ENCODE measurements around the gene MKX. TPM values are rescaled to one million over a fixed set of nuclear protein-coding genes. Genes with fewer than 3 reads are reported as not detected.

The MKX gene
- total RNA-seq, 1 donor from 2014 or later, result 0.29 TPM

DNA sequence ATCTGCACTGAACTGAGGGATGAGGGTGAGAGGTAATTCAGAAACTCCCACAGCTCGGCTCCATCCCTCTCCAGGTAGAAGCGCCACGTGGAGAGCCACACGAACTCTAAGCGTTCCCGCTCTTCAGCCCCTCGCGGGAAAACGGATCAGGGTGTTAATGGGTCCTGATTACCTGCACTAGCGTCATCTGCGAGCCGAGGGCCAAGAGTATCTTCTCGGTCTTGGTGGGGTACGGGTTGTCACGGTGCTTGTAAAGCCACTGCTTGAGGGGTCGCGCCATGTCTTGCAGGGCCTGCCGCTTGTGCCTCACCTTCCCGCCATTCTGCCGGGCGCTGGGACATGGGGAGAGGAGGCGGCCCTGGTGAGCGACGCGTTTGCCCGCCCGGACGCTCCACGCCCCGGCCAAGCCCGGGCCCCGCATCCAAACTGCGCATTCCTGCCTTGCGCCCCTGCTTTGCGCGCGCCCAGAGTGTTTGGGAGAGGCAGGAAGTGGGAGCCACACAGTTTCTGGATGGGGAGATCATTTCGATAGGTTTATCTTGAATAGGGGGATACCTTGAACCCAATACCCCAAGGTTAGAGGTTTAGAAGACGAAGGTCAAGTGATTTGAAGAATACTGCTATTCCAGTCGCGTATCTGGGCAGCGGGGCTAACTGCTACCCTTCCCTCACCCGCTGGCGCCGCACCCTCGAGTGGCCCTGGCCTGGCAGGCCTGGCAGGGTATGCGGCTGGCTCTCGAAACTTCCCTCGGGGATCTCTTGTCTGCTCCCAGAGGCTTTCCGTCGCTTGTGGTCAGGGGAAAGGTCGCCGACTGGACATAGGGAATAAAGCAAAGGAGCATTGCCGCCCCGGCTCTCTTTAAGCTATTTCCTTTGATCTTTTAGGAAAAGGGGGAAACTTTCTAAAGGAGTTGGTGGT is 4.2 kb downstream of the MKX start:
- TF ChIP-seq, protein P1, sequence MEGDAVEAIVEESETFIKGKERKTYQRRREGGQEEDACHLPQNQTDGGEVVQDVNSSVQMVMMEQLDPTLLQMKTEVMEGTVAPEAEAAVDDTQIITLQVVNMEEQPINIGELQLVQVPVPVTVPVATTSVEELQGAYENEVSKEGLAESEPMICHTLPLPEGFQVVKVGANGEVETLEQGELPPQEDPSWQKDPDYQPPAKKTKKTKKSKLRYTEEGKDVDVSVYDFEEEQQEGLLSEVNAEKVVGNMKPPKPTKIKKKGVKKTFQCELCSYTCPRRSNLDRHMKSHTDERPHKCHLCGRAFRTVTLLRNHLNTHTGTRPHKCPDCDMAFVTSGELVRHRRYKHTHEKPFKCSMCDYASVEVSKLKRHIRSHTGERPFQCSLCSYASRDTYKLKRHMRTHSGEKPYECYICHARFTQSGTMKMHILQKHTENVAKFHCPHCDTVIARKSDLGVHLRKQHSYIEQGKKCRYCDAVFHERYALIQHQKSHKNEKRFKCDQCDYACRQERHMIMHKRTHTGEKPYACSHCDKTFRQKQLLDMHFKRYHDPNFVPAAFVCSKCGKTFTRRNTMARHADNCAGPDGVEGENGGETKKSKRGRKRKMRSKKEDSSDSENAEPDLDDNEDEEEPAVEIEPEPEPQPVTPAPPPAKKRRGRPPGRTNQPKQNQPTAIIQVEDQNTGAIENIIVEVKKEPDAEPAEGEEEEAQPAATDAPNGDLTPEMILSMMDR (conservative IDR thresholded peaks at IDR 0.05), result no peak
- Mint-ChIP-seq H3K4me3 (peak overlapping the region; percentile 84), H3K27ac (no peak overlapping the region), H3K9me3 (no peaks in the 10 kb centered on the region), H3K36me3 (peaks cover 4% of the 10 kb centered on the region), H3K4me1 (ENCODE audit: unreplicated experiment) (peaks cover 11% of the 10 kb centered on the region), H3K27me3 (peaks cover 88% of the 10 kb centered on the region)
- no peak for DNase-seq (ENCODE audit: extremely low spot score, unreplicated experiment)

DNA sequence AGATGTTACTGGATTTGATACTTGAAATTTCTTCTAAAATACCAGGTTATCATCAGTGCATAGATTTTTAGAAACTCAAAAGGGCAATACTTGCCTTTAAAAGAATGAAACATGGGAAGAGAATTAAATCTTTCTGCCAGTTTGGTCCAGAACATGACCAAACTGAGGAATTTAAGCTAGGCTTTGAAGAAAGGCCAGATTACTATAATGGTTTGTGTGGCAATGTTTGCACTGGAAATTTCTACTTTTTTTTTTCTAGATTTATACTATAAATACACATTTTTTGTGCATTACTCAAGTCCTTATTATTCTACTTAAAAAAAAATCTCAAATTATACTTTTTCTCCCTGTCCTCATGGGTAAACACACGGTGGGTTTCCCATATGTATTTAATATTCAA is 9.2 kb downstream of the MKX start:
- no peak overlapping the region for H3K27ac Mint-ChIP-seq
- no peaks in the 10 kb centered on the region for H3K9me3 Mint-ChIP-seq
- H3K36me3 Mint-ChIP-seq, result no peaks in the 10 kb centered on the region
- no peaks in the 10 kb centered on the region for H3K4me1 Mint-ChIP-seq (ENCODE audit: unreplicated experiment)
- H3K27me3 Mint-ChIP-seq, result peaks cover 65% of the 10 kb centered on the region
- DNase-seq (ENCODE audit: extremely low spot score, unreplicated experiment), result no peak
- H3K4me3 Mint-ChIP-seq, result no peak overlapping the region
- TF ChIP-seq, protein P1 (conservative IDR thresholded peaks at IDR 0.05), result no peak

DNA sequence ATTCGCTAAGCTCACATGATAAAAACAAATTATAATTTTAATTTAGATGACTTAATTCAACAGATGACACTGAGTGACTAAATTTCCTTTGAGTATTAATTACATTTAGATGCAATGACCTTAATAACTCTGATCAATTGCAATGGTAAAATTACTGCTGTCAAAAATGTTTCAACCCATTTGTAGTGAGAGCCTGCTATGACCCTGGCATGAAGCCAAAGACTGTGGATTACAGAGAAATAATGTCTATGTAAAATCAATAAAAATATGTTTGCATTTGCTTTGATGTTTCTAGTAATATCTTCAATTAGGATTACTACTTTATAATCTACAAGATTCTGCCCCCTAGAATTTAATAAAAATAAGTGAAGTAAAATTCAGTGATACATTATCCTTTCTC is 15.6 kb downstream of the MKX start:
- DNase-seq (ENCODE audit: extremely low spot score, unreplicated experiment), result no peak
- Mint-ChIP-seq H3K9me3 (no peaks in the 10 kb centered on the region), H3K4me3 (no peak overlapping the region), H3K36me3 (no peaks in the 10 kb centered on the region), H3K4me1 (ENCODE audit: unreplicated experiment) (no peaks in the 10 kb centered on the region), H3K27ac (no peak overlapping the region), H3K27me3 (peaks cover 32% of the 10 kb centered on the region)
- TF ChIP-seq, protein P1 (conservative IDR thresholded peaks at IDR 0.05), result no peak

DNA sequence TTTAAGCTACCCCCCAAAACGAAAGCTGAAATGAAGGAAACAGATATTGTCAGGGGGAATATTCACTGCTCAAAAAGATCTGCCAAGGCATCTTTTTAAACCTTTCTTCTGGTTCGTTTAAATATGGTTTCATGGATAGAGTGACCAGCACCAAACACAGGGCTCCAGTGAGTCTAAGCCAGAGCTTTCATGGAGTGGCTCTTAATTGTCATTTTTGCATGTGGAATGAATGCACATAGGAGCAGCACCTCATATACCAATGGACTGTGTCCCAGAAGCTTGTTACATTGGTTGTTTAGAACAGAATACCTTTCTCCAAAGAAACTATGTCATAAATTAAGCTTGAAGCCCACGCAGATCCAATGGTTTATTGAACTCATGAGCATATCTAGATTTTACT is 17.3 kb downstream of the MKX start:
- Mint-ChIP-seq H3K9me3 (no peaks in the 10 kb centered on the region), H3K36me3 (no peaks in the 10 kb centered on the region), H3K4me3 (no peak overlapping the region), H3K27me3 (peaks cover 33% of the 10 kb centered on the region), H3K27ac (no peak overlapping the region), H3K4me1 (ENCODE audit: unreplicated experiment) (no peaks in the 10 kb centered on the region)
- TF ChIP-seq, protein P1 (conservative IDR thresholded peaks at IDR 0.05), result no peak
- DNase-seq (ENCODE audit: extremely low spot score, unreplicated experiment), result no peak

DNA sequence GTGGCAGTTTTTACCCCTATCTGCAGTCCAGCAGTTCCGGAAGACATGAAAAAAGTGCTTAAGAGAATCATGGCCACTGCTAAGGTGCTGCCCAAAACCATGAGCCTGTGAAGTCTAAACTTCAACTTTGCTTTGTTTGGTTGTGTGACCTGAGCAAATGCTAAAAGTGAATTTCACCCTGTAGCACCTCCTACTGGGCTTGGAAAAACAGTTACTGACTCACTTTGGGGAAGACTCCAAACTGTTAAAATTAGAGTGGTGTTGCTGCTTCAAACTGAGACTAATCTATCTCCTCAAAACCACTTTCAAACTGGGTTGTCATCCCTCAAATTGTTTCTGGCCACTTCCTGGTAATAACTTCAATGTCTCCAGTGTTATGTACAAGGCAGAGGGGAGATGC is 21.3 kb downstream of the MKX start:
- TF ChIP-seq, protein P1 (conservative IDR thresholded peaks at IDR 0.05), result peak; percentile 48

More for the DNA sequence above, 21.3 kb downstream of the MKX start:
- Mint-ChIP-seq H3K4me3 (no peak overlapping the region), H3K9me3 (no peaks in the 10 kb centered on the region), H3K27ac (no peak overlapping the region), H3K36me3 (no peaks in the 10 kb centered on the region), H3K27me3 (peaks cover 32% of the 10 kb centered on the region), H3K4me1 (ENCODE audit: unreplicated experiment) (no peaks in the 10 kb centered on the region)
- no peak for DNase-seq (ENCODE audit: extremely low spot score, unreplicated experiment)

All from type B pancreatic cell (in vitro differentiated cells).